B cell (primary cell): Measurements from ENCODE around the gene CPNE2. TPM values are rescaled to one million over a fixed set of nuclear protein-coding genes. Genes with fewer than 3 reads are reported as not detected.

ENCODE experiments used
- ATAC-seq: fragments of 200-7000 bp; cut with Tn5 transposase; one replicate; pipeline ENCODE4 v1.10.0; 2021; ENCODE audit warnings: low read depth, mild to moderate bottlenecking, moderate number of reproducible peaks, moderate library complexity
- CTCF ChIA-PET: fragments of 350-600 bp; sonication (Branson Sonifier 250); formaldehyde crosslinking; loops from one replicate; lab custom pipeline; 2021; ENCODE audit warnings: antibody characterized with exemption, inconsistent platforms; lab: Charles Lee
- POLR2A ChIA-PET: fragments of 350-600 bp; sonication (Branson Sonifier 250); formaldehyde crosslinking; loops from one replicate; lab custom pipeline; 2021; ENCODE audit warnings: antibody characterized with exemption; lab: Charles Lee
- DNase-seq: peaks from one replicate; pipeline ENCODE4 v3.0.0; 2013
- H2AFZ ChIP-seq: 2 replicates; pipeline ENCODE4 v1.6.1; 2012; ENCODE audit warnings: mild to moderate bottlenecking, low read depth, low read length; ENCODE audit not compliant: insufficient read depth, poor library complexity, severe bottlenecking
- H3K27ac ChIP-seq, 2 donors: 1 replicate in 1 of 2; 2 replicates in 1 of 2; pipeline ENCODE4 v1.5.1; 2012 to 2013; ENCODE audit warnings: low read length in 2 of 2, mild to moderate bottlenecking in 2 of 2, moderate library complexity in 1 of 2
- H3K27me3 ChIP-seq, 4 experiments: fragments of 200-600 bp in 1 of 4; sonication (generic) in 1 of 4; replicated peaks in 1 of 4; 1 replicate in 2 of 4; 2 replicates in 2 of 4; pipeline versions ENCODE4 v1.6.1 to v1.7.0; 2013 to 2016; ENCODE audit warnings: low read length in 3 of 4, mild to moderate bottlenecking in 2 of 4, mixed read lengths in 1 of 4, moderate library complexity in 1 of 4; ENCODE audit not compliant: insufficient read depth in 4 of 4, control insufficient read depth in 3 of 4; ENCODE audit errors: control extremely low read depth in 1 of 4
- H3K36me3 ChIP-seq, 2 experiments: replicated peaks in 1 of 2; 1 replicate in 1 of 2; 2 replicates in 1 of 2; pipeline versions ENCODE4 v1.6.1 to v1.7.1; 2013; ENCODE audit warnings: low read length in 1 of 2; ENCODE audit not compliant: insufficient read depth in 2 of 2, control insufficient read depth in 1 of 2; ENCODE audit errors: control extremely low read depth in 1 of 2, extremely low read depth in 1 of 2
- H3K4me1 ChIP-seq, 2 donors: fragments of 200-600 bp in 1 of 2; sonication (generic) in 1 of 2; 1 replicate in 1 of 2; 2 replicates in 1 of 2; pipeline versions ENCODE4 v1.5.1 to v1.6.1; 2013 to 2017; ENCODE audit warnings: low read length in 2 of 2; ENCODE audit not compliant: control insufficient read depth in 2 of 2, insufficient read depth in 2 of 2
- H3K4me2 ChIP-seq: replicated peaks from 2 replicates; pipeline ENCODE3; 2012; ENCODE audit warnings: mild to moderate bottlenecking, low read depth, low read length; ENCODE audit not compliant: poor library complexity, severe bottlenecking
- H3K4me3 ChIP-seq, 5 experiments: fragments of 200-600 bp in 1 of 5; sonication (generic) in 1 of 5; 1 replicate in 3 of 5; 2 replicates in 2 of 5; pipeline versions ENCODE4 v1.5.1 to v1.7.0; 2011 to 2016; ENCODE audit warnings: low read length in 4 of 5, mild to moderate bottlenecking in 4 of 5, low read depth in 2 of 5, control low read depth in 1 of 5, moderate library complexity in 1 of 5; ENCODE audit not compliant: insufficient read depth in 1 of 5; ENCODE audit errors: control extremely low read depth in 1 of 5, extremely low read depth in 1 of 5
- H3K79me2 ChIP-seq: fragments of 200-600 bp; sonication (generic); one replicate; pipeline ENCODE4 v1.6.0; 2016; ENCODE audit warnings: low read length; ENCODE audit not compliant: control insufficient read depth, insufficient read depth
- H3K9ac ChIP-seq: fragments of 200-600 bp; sonication (generic); 2 replicates; pipeline ENCODE4 v1.6.1; 2017; ENCODE audit warnings: mild to moderate bottlenecking, low read length, moderate library complexity
- H3K9me3 ChIP-seq, 3 donors: one replicate each; pipeline versions ENCODE4 v1.6.1 to v1.7.1; 2013; ENCODE audit warnings: low read length in 2 of 3; ENCODE audit not compliant: control insufficient read depth in 2 of 3, insufficient read depth in 1 of 3; ENCODE audit errors: control extremely low read depth in 1 of 3
- H4K20me1 ChIP-seq: 2 replicates; pipeline ENCODE4 v1.6.0; 2012; ENCODE audit warnings: mild to moderate bottlenecking, low read length; ENCODE audit not compliant: insufficient read depth, control insufficient read depth, poor library complexity, severe bottlenecking
- H3K27ac Mint-ChIP-seq: one replicate; pipeline ENCODE4 v1.8.0; 2021; ENCODE audit warnings: mixed read lengths
- H3K27me3 Mint-ChIP-seq: one replicate; pipeline ENCODE4 v1.8.0; 2021; ENCODE audit warnings: mixed read lengths
- H3K4me1 Mint-ChIP-seq: one replicate; pipeline ENCODE4 v1.8.0; 2021; ENCODE audit warnings: mixed read lengths
- H3K4me3 Mint-ChIP-seq: one replicate; pipeline ENCODE4 v1.8.0; 2021; ENCODE audit warnings: mixed read lengths
- H3K9me3 Mint-ChIP-seq: one replicate; pipeline ENCODE4 v1.8.0; 2022; ENCODE audit warnings: mixed read lengths; ENCODE audit not compliant: insufficient read depth
- EZH2 ChIP-seq: IDR thresholded peaks from 2 replicates; pipeline ENCODE4 v1.6.1; 2012; ENCODE audit warnings: borderline replicate concordance, low read depth, mild to moderate bottlenecking, moderate library complexity, low read length; ENCODE audit not compliant: insufficient read depth, poor library complexity, severe bottlenecking
- WGBS: methylation state at CpG from one replicate; pipeline ENCODE4 v1.1.5; 2013; ENCODE audit warnings: missing lambda C conversion rate; ENCODE audit not compliant: insufficient coverage; 5-methylcytosine and 5-hydroxymethylcytosine counted together
- intact Hi-C: fragments of 100-400 bp; cut with micrococcal nuclease; formaldehyde crosslinking; loops from one replicate; pipeline ENCODE4 v1.10.0; 2022
- polyA plus RNA-seq: library from polyadenylated mRNA; depleted of rRNA; stranded (reverse); fragments of >200 nt; gene quantifications from 2 replicates; pipeline ENCODE4 v1.2.3, GENCODE V29; 2012
- total RNA-seq, 2 donors: library from RNA; stranded (reverse); fragments of 120-200 nt in 1 of 2; gene quantifications; 1 replicate in 1 of 2; 2 replicates in 1 of 2; pipeline versions ENCODE4 v1.2.3 to v1.2.4, GENCODE V29; 2013 to 2022
- TF ChIP-seq, protein P1 (sequence below): fragments of 200-600 bp; IDR thresholded peaks from one replicate; pipeline ENCODE4 v1.8.0; 2022; ENCODE audit warnings: antibody characterized with exemption, mild to moderate bottlenecking

The CPNE2 gene
- total and polyA plus RNA-seq, 2 donors (not counting 1 experiment from before 2014, with no cell fraction given) = 1.5 to 2.9 TPM

DNA sequence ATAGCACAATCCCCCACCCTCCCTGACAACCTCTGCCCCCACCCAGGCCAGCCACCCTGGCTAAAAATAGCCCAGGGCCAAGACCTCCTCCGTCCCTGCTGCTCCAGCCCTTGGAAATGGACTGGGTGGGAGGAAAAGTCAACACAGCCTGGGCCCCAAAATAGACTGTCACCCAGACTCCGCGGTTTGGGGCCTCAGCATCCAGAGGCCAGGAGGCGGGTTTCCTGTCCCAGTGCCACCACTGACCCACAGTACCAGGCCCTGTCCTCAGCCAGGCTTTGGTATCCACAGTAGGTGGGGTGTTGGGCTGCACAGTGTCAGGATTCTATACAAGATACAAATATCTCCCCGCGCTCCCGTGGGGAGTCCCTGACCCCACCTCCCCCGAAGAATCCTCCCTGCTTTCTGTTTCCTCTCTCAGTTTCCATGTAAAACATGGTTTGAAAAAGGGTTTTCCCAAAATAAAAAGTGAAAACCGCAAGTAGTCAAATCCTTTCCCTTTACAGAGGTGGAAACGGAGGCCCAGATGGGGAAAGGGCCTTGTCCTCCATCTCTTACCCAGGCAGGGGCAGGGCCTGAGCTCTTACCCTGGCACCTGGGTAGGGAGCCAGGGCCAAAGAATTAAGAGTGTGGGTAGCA is 20.1 kb downstream of the CPNE2 start:
- H3K9me3 ChIP-seq = no peaks in the 10 kb centered on the region
- CTCF ChIA-PET = interaction anchor here (1.5 to 1.8 kb wide), 2 partner anchors 19 to 29 kb away, joined by 4 to 5 read pairs; partner anchors contain the start of gene CPNE2
- H4K20me1 ChIP-seq = no peaks in the 10 kb centered on the region
- Mint-ChIP-seq H3K9me3 (no peaks in the 10 kb centered on the region), H3K27ac (no peak overlapping the region), H3K4me1 (no peaks in the 10 kb centered on the region), H3K4me3 (no peak overlapping the region), H3K27me3 (peaks cover 3% of the 10 kb centered on the region)
- H3K4me1 ChIP-seq = no peaks in the 10 kb centered on the region
- DNase-seq = no peak
- H3K79me2 ChIP-seq = no peaks in the 10 kb centered on the region
- TF ChIP-seq, protein P1, sequence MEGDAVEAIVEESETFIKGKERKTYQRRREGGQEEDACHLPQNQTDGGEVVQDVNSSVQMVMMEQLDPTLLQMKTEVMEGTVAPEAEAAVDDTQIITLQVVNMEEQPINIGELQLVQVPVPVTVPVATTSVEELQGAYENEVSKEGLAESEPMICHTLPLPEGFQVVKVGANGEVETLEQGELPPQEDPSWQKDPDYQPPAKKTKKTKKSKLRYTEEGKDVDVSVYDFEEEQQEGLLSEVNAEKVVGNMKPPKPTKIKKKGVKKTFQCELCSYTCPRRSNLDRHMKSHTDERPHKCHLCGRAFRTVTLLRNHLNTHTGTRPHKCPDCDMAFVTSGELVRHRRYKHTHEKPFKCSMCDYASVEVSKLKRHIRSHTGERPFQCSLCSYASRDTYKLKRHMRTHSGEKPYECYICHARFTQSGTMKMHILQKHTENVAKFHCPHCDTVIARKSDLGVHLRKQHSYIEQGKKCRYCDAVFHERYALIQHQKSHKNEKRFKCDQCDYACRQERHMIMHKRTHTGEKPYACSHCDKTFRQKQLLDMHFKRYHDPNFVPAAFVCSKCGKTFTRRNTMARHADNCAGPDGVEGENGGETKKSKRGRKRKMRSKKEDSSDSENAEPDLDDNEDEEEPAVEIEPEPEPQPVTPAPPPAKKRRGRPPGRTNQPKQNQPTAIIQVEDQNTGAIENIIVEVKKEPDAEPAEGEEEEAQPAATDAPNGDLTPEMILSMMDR = no peak
- TF ChIP-seq EZH2 = no peak
- H3K36me3 ChIP-seq = no peaks in the 10 kb centered on the region
- POLR2A ChIA-PET = no interaction called here
- no peak overlapping the region for H3K4me3 ChIP-seq
- no peak overlapping the region for H3K27ac ChIP-seq
- 78% methylated on average over 4 of the region's 10 CpGs for WGBS
- no peak overlapping the region for H3K4me2 ChIP-seq
- ATAC-seq = no peak
- no peak overlapping the region for H2AFZ ChIP-seq
- no peaks in the 10 kb centered on the region for H3K27me3 ChIP-seq
- no peak overlapping the region for H3K9ac ChIP-seq
- intact Hi-C loops = no loop called here

DNA sequence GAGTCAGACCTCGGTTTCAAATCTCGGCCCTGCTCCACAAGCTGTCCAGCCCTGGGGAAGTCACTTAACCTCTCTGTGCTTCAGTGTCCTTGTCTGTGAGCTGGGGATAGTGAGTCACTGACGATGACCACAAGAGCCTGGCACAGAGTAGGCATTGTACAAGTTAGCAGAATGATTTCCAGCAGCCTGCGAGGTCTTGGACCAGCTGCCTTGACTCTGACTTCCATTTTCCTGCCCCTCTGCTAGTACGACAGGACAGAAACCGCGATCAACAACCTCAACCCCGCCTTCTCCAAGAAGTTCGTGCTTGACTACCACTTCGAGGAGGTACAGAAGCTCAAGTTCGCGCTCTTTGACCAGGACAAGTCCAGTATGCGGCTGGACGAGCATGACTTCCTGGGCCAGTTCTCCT is 20.7 kb downstream of the CPNE2 start:
- Histone ChIP-seq H3K4me1 (no peaks in the 10 kb centered on the region), H3K36me3 (no peaks in the 10 kb centered on the region), H3K27ac (no peak overlapping the region), H2AFZ (no peak overlapping the region), H3K9ac (no peak overlapping the region), H3K4me2 (no peak overlapping the region), H3K9me3 (no peaks in the 10 kb centered on the region), H4K20me1 (no peaks in the 10 kb centered on the region), H3K79me2 (no peaks in the 10 kb centered on the region), H3K27me3 (no peaks in the 10 kb centered on the region), H3K4me3 (no peak overlapping the region)
- Mint-ChIP-seq H3K27me3 (peaks cover 3% of the 10 kb centered on the region), H3K27ac (no peak overlapping the region), H3K9me3 (no peaks in the 10 kb centered on the region), H3K4me1 (no peaks in the 10 kb centered on the region), H3K4me3 (no peak overlapping the region)
- 87% methylated on average over 14 of the region's 14 CpGs for WGBS
- CTCF ChIA-PET = interaction anchor here (1.5 to 1.8 kb wide), 2 partner anchors 20 to 29 kb away, joined by 4 to 5 read pairs; partner anchors contain the start of gene CPNE2
- DNase-seq (no peak), ATAC-seq (no peak)
- POLR2A ChIA-PET = no interaction called here
- intact Hi-C loops = no loop called here
- no peak for TF ChIP-seq EZH2
- TF ChIP-seq, protein P1 = no peak
